Sigmoid colon (tissue), 7 donors: ENCODE data around the gene MYT1. TPM values are rescaled to one million over a fixed set of nuclear protein-coding genes. Genes with fewer than 3 reads are reported as not detected.

Source experiments
- DNase-seq: peaks from one replicate; pipeline ENCODE4 v3.0.0-alpha.2; 2019
- H3K27ac ChIP-seq, 4 donors: fragments of 200-600 bp; sonication (generic); one replicate each; pipeline ENCODE4 v1.5.1; 2016 to 2019; ENCODE audit warnings: mild to moderate bottlenecking in 1 of 4
- H3K27me3 ChIP-seq, 3 donors: fragments of 200-600 bp; sonication (generic); one replicate each; pipeline ENCODE4 v1.5.1; 2019; ENCODE audit warnings: mild to moderate bottlenecking in 1 of 3
- H3K36me3 ChIP-seq, 4 donors: fragments of 200-600 bp; sonication (generic); one replicate each; pipeline ENCODE4 v1.5.1; 2016 to 2019
- H3K4me1 ChIP-seq, 4 donors: fragments of 200-600 bp; sonication (generic); one replicate each; pipeline ENCODE4 v1.5.1; 2017 to 2019
- H3K4me3 ChIP-seq, 4 donors: fragments of 200-600 bp; sonication (generic); one replicate each; pipeline ENCODE4 v1.5.1; 2017 to 2019; ENCODE audit warnings: mild to moderate bottlenecking in 2 of 4, moderate library complexity in 1 of 4
- H3K9me3 ChIP-seq, 4 donors: fragments of 200-600 bp in 3 of 4; sonication (generic) in 3 of 4; one replicate each; pipeline versions ENCODE4 v1.5.1 to v1.6.1; 2013 to 2019
- EP300 ChIP-seq, 4 donors: sonication (generic); formaldehyde crosslinking; IDR thresholded peaks; one replicate each; pipeline ENCODE4 v1.6.1; 2017; ENCODE audit warnings: antibody characterized with exemption in 4 of 4
- POLR2A ChIP-seq, 2 donors: fragments of 450-650 bp; IDR thresholded peaks; one replicate each; pipeline ENCODE4 v1.6.1; 2016; ENCODE audit warnings: antibody characterized with exemption in 2 of 2, mild to moderate bottlenecking in 2 of 2, moderate library complexity in 2 of 2
- POLR2AphosphoS5 ChIP-seq, 4 donors: sonication (generic); formaldehyde crosslinking; IDR thresholded peaks; one replicate each; pipeline ENCODE4 v1.6.1; 2017; ENCODE audit warnings: antibody characterized with exemption in 4 of 4
- WGBS, 2 donors: extraction: QIAGEN DNeasy Blood & Tissue Kit; methylation state at CpG; one replicate each; pipeline ENCODE4 v1.1.7; 2013; 5-methylcytosine and 5-hydroxymethylcytosine counted together
- intact Hi-C: fragments of 100-400 bp; cut with DNase I; formaldehyde crosslinking; loops from one replicate; pipeline ENCODE4 v1.15.1; 2023
- polyA plus RNA-seq, 3 donors: library from polyadenylated mRNA; stranded (reverse); fragments of 200-250 nt; gene quantifications; one replicate each; pipeline ENCODE4 v1.2.3, GENCODE V29; 2013
- total RNA-seq, 4 donors: library from RNA; depleted of rRNA; stranded (reverse); fragments of >200 nt; gene quantifications; one replicate each; pipeline ENCODE4 v1.1.0, GENCODE V29; 2016
- TF ChIP-seq, protein P1 (sequence below), 4 experiments: fragments of 450-650 bp in 3 of 4; fragments of 200-600 bp in 1 of 4; IDR thresholded peaks; one replicate each; pipeline ENCODE4 v1.5.1; 2016 to 2019; ENCODE audit warnings: antibody characterized with exemption in 4 of 4, mild to moderate bottlenecking in 3 of 4, moderate library complexity in 2 of 4
- donor health status: healthy with polysubstance abuse.
- donor health status: Bipolar disorder and iron deficiency.
- donor health status: healthy.

Gene MYT1
- total and polyA plus RNA-seq, 7 donors = under 0.01 to 1.1 (median 0.27) TPM; not detected in 2

DNA sequence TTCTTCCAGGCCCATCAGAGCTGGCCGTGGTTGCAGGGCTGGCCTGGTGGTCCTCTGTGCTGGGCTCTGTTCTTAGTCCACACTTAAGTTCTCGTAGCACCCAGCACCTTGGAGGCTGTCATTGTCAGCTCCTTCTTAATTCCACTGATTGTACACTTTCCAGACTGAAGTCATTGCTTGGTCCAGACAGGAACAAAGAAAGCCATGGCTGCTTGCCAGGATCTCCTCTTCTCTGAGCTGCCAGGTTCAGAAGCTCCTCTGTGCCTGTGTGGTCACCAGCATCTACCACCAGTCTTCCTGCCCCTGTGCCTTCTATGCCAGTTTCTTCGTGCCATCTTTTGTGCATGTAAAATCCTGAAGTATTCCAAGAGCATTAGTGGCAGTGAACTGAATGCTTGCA, 51.8 kb downstream of the MYT1 start:
- intact Hi-C loops = no loop called here
- peaks cover 0 to 33% (median 23%) of the 10 kb centered on the region in 4 donors for H3K4me1 ChIP-seq

DNA sequence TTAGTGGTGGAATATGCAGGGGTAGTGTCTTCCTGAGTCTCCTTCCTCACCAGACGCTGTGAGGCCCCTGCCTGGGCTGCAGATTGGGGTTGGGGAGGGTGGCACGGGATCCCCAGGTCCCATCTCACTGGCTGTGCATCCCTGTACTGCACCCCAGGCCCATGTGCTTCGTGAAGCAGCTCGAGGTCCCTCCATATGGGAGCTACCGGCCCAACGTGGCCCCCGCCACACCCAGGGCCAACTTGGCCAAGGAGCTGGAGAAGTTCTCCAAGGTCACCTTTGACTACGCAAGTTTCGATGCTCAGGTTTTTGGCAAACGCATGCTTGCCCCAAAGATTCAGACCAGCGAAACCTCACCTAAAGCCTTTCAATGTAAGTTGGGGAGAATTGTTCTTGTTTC, 52.7 kb downstream of the MYT1 start:
- DNase-seq = no peak
- peaks cover 0 to 33% (median 23%) of the 10 kb centered on the region in 4 donors for H3K4me1 ChIP-seq
- no peaks in the 10 kb centered on the region for H3K36me3 ChIP-seq
- WGBS, 2 donors = 92 to 93% methylated on average over 11 of the region's 11 CpGs
- H3K27me3 ChIP-seq = no peaks in the 10 kb centered on the region
- no peaks in the 10 kb centered on the region for H3K9me3 ChIP-seq
- H3K4me3 ChIP-seq = no peak overlapping the region
- H3K27ac ChIP-seq = no peak overlapping the region
- intact Hi-C loops = no loop called here
- TF ChIP-seq, protein P1, sequence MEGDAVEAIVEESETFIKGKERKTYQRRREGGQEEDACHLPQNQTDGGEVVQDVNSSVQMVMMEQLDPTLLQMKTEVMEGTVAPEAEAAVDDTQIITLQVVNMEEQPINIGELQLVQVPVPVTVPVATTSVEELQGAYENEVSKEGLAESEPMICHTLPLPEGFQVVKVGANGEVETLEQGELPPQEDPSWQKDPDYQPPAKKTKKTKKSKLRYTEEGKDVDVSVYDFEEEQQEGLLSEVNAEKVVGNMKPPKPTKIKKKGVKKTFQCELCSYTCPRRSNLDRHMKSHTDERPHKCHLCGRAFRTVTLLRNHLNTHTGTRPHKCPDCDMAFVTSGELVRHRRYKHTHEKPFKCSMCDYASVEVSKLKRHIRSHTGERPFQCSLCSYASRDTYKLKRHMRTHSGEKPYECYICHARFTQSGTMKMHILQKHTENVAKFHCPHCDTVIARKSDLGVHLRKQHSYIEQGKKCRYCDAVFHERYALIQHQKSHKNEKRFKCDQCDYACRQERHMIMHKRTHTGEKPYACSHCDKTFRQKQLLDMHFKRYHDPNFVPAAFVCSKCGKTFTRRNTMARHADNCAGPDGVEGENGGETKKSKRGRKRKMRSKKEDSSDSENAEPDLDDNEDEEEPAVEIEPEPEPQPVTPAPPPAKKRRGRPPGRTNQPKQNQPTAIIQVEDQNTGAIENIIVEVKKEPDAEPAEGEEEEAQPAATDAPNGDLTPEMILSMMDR (IDR thresholded peaks at IDR 0.05) = no peak
- TF ChIP-seq POLR2AphosphoS5 (IDR thresholded peaks at IDR 0.05) (no peak), POLR2A (IDR thresholded peaks at IDR 0.05) (no peak), EP300 (IDR thresholded peaks at IDR 0.05) (no peak)

More for the DNA sequence above, 51.8 kb downstream of the MYT1 start:
- H3K4me3 ChIP-seq = no peak overlapping the region
- 68 to 80% methylated on average over 3 of the region's 3 CpGs for WGBS, 2 donors
- DNase-seq = no peak
- H3K27ac ChIP-seq = no peak overlapping the region
- H3K36me3 ChIP-seq = no peaks in the 10 kb centered on the region
- no peaks in the 10 kb centered on the region for H3K27me3 ChIP-seq
- TF ChIP-seq POLR2A (IDR thresholded peaks at IDR 0.05) = no peak
- TF ChIP-seq EP300 (IDR thresholded peaks at IDR 0.05) = no peak
- TF ChIP-seq POLR2AphosphoS5 (IDR thresholded peaks at IDR 0.05) = no peak
- TF ChIP-seq, protein P1 (IDR thresholded peaks at IDR 0.05) = no peak
- no peaks in the 10 kb centered on the region for H3K9me3 ChIP-seq

DNA sequence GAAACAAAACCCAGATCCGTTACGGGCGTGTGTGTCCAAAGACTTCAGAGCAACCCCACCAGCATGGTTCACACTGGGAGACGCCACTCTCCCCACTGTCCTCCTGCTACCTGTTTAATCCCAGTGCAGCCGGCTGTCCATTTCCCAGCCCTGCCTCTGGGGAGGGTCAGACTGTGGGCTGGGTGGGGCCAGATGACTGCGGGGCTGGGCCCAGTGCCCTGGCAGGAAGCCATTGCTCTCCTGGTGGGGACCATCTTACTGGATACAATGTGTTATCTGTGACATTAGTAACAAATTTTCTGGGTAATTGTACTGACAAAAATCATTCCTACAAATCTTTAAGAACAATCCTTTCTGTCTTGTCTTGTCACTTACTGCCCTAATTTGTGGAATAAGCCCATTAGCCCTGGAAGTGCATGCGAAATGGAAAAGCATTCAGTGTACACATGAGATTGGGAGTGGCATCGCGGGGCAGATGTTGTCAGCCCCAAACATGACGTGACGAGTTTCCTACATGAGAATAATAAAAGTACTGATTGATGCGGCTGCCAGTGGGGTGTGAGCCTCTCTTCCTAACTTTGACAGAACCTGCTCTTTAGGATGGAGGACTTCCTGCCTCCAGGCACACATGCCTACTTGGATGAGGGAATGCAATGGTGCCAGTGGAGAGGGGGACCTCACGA, 53.4 kb downstream of the MYT1 start:
- Histone ChIP-seq H3K4me3 (no peak overlapping the region), H3K9me3 (no peaks in the 10 kb centered on the region), H3K4me1 (peaks cover 0 to 27% (median 17%) of the 10 kb centered on the region in 4 donors), H3K27ac (no peak overlapping the region), H3K36me3 (no peaks in the 10 kb centered on the region), H3K27me3 (no peaks in the 10 kb centered on the region)
- no peak for DNase-seq
- 27 to 73% methylated on average over 13 of the region's 13 CpGs for WGBS, 2 donors
- no peak for TF ChIP-seq POLR2A (IDR thresholded peaks at IDR 0.05)
- TF ChIP-seq, protein P1 (IDR thresholded peaks at IDR 0.05) = no peak
- intact Hi-C loops = no loop called here

DNA sequence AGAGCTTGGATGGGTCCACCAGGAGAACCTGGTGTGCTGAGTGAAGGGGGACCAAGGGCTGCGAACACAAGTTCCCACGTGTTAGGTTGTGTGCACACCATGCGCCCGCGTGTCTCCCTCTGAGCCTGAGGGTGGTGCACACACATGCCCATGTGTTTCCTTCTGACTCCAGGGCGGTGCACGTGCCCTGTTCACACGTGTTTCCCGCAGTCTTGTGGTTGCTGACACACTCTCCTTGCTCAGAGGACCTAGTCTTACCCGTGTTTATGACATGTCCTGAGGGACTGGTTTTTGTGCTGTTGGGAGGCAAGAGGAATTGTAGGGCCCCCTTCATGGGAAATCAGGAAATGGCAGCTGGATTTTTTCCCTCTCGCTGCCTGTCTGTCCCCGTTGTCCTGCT, 55.0 kb downstream of the MYT1 start:
- TF ChIP-seq POLR2A (IDR thresholded peaks at IDR 0.05) (no peak), POLR2AphosphoS5 (IDR thresholded peaks at IDR 0.05) (no peak), EP300 (IDR thresholded peaks at IDR 0.05) (no peak)
- TF ChIP-seq, protein P1 (IDR thresholded peaks at IDR 0.05) = no peak
- intact Hi-C loops = no loop called here
- no peaks in the 10 kb centered on the region for H3K36me3 ChIP-seq
- H3K27ac ChIP-seq = no peak overlapping the region
- H3K4me3 ChIP-seq = no peak overlapping the region
- no peaks in the 10 kb centered on the region for H3K9me3 ChIP-seq
- 87 to 88% methylated on average over 12 of the region's 12 CpGs for WGBS, 2 donors
- H3K27me3 ChIP-seq = no peaks in the 10 kb centered on the region
- no peak for DNase-seq
- peaks cover 0 to 22% (median 7%) of the 10 kb centered on the region in 4 donors for H3K4me1 ChIP-seq

DNA sequence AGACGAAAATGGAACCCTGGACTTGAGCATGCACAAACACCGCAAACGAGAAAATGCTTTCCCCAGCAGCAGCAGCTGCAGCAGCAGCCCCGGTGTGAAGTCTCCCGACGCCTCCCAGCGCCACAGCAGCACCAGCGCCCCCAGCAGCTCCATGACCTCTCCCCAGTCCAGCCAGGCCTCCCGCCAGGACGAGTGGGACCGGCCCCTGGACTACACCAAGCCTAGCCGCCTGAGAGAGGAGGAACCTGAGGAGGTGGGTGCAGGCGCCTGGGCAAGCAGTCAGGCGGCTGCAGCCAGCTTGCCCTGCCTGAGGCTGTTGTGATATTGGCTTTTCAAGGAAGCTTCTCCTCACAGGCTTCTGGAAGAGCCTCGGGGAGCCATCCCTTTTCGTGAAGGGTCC, 55.5 kb downstream of the MYT1 start:
- no peak for DNase-seq

More for the DNA sequence above, 55.5 kb downstream of the MYT1 start:
- Histone ChIP-seq H3K9me3 (no peaks in the 10 kb centered on the region), H3K4me3 (no peak overlapping the region), H3K36me3 (no peaks in the 10 kb centered on the region), H3K4me1 (peaks cover 0 to 20% (median 6%) of the 10 kb centered on the region in 4 donors), H3K27ac (no peak overlapping the region), H3K27me3 (no peaks in the 10 kb centered on the region)
- TF ChIP-seq POLR2AphosphoS5 (IDR thresholded peaks at IDR 0.05) (no peak), EP300 (IDR thresholded peaks at IDR 0.05) (no peak), POLR2A (IDR thresholded peaks at IDR 0.05) (no peak)
- TF ChIP-seq, protein P1 (IDR thresholded peaks at IDR 0.05) = no peak
- intact Hi-C loops = no loop called here
- whole genome bisulfite sequencing, 2 donors = 89 to 92% methylated on average over 16 of the region's 16 CpGs
